Activated CD4-positive, alpha-beta memory T cell treated with anti-CD3 and anti-CD28 coated beads, Interleukin-2, amount 10 ng/mL, durations not matched to agents 7 days and 5 days (primary cell): ENCODE results near the gene ANKRD34A. TPM values are rescaled to one million over a fixed set of nuclear protein-coding genes. Genes with fewer than 3 reads are reported as not detected.

Experiments
- CTCF ChIA-PET: fragments of 350-600 bp; sonication (Branson Sonifier 250); formaldehyde crosslinking; loops from one replicate; lab custom pipeline; 2021; ENCODE audit warnings: antibody characterized with exemption, inconsistent platforms; lab: Charles Lee
- POLR2A ChIA-PET: fragments of 350-600 bp; sonication (Branson Sonifier 250); formaldehyde crosslinking; loops from one replicate; lab custom pipeline; 2021; ENCODE audit warnings: antibody characterized with exemption; lab: Charles Lee
- DNase-seq: peaks from one replicate; pipeline ENCODE4 v3.0.0-alpha.2; 2020
- H3K27ac Mint-ChIP-seq: one replicate; pipeline ENCODE4 v1.8.0; 2021; ENCODE audit warnings: mild to moderate bottlenecking, mixed read lengths
- H3K27me3 Mint-ChIP-seq: one replicate; pipeline ENCODE4 v1.8.0; 2021; ENCODE audit warnings: mixed read lengths
- H3K36me3 Mint-ChIP-seq: one replicate; pipeline ENCODE4 v1.8.0; 2021; ENCODE audit warnings: low read depth, mixed read lengths
- H3K4me1 Mint-ChIP-seq: one replicate; pipeline ENCODE4 v1.8.0; 2021; ENCODE audit warnings: mixed read lengths
- H3K4me3 Mint-ChIP-seq: one replicate; pipeline ENCODE4 v1.8.0; 2021; ENCODE audit warnings: mild to moderate bottlenecking, mixed read lengths
- H3K9me3 Mint-ChIP-seq: one replicate; pipeline ENCODE4 v1.8.0; 2021; ENCODE audit warnings: mixed read lengths
- total RNA-seq, 2 experiments: library from RNA; stranded (reverse); gene quantifications; one replicate each; pipeline ENCODE4 v1.2.3, GENCODE V29; 2021

Gene ANKRD34A
- total RNA-seq, 2 experiments from 2014 or later: 2.9 to 3.7 TPM

GRCh38 chr1:145955436-145955835, 8.9 kb downstream of the ANKRD34A start:
- peak overlapping the region; percentile 86 for H3K4me3 Mint-ChIP-seq
- ChIA-PET POLR2A (interaction anchor here (1.0 to 12.6 kb wide), 5 partner anchors 9 to 97 kb away, joined by 4 to 264 read pairs (median 9); partner anchors contain the start of genes ANKRD34A, PIAS3, POLR3GL and RBM8A), CTCF (interaction anchor here (0.6 to 5.9 kb wide), 3 partner anchors 15 to 47 kb away, joined by 3 to 34 read pairs (median 3); partner anchors contain the start of gene RBM8A)

GRCh38 chr1:145953861-145954260, 10.5 kb downstream of the ANKRD34A start:
- CTCF ChIA-PET: interaction anchor here (0.7 to 5.9 kb wide), 2 partner anchors 26 kb away, joined by 3 to 34 read pairs; partner anchors contain the start of gene RBM8A
- DNase-seq: no peak

More at GRCh38 chr1:145955436-145955835, 8.9 kb downstream of the ANKRD34A start:
- no peaks in the 10 kb centered on the region for H3K9me3 Mint-ChIP-seq
- no peak overlapping the region for H3K27ac Mint-ChIP-seq
- no peak for DNase-seq
- peaks cover 28% of the 10 kb centered on the region for H3K36me3 Mint-ChIP-seq
- H3K4me1 Mint-ChIP-seq: peaks cover 73% of the 10 kb centered on the region
- H3K27me3 Mint-ChIP-seq: peaks cover 5% of the 10 kb centered on the region

GRCh38 chr1:145952903-145953302, 11.5 kb downstream of the ANKRD34A start:
- POLR2A ChIA-PET: interaction anchor here (1.5 to 1.9 kb wide), 2 partner anchors 11 to 26 kb away, joined by 7 to 9 read pairs; partner anchors contain the start of genes ANKRD34A, POLR3GL and RBM8A
- CTCF ChIA-PET: interaction anchor here (0.7 kb wide), 1 partner anchor 11 kb away, joined by 3 read pairs; the partner anchor contains the start of genes ANKRD34A and POLR3GL
- Mint-ChIP-seq H3K4me3 (no peak overlapping the region), H3K36me3 (peaks cover 31% of the 10 kb centered on the region), H3K9me3 (no peaks in the 10 kb centered on the region), H3K4me1 (peaks cover 59% of the 10 kb centered on the region), H3K27ac (no peak overlapping the region), H3K27me3 (no peaks in the 10 kb centered on the region)
- no peak for DNase-seq

More at GRCh38 chr1:145953861-145954260, 10.5 kb downstream of the ANKRD34A start:
- Mint-ChIP-seq H3K27ac (no peak overlapping the region), H3K9me3 (no peaks in the 10 kb centered on the region), H3K4me3 (no peak overlapping the region), H3K27me3 (no peaks in the 10 kb centered on the region), H3K36me3 (peaks cover 31% of the 10 kb centered on the region), H3K4me1 (peaks cover 69% of the 10 kb centered on the region)
- POLR2A ChIA-PET: interaction anchor here (2.6 to 12.6 kb wide), 2 partner anchors 11 to 26 kb away, joined by 9 to 264 read pairs; partner anchors contain the start of genes ANKRD34A, POLR3GL and RBM8A

GRCh38 chr1:145951526-145951925, 12.8 kb downstream of the ANKRD34A start:
- Mint-ChIP-seq H3K27me3 (no peaks in the 10 kb centered on the region), H3K4me1 (peaks cover 53% of the 10 kb centered on the region), H3K4me3 (no peak overlapping the region), H3K9me3 (no peaks in the 10 kb centered on the region), H3K36me3 (peaks cover 36% of the 10 kb centered on the region), H3K27ac (no peak overlapping the region)
- CTCF ChIA-PET: no interaction called here
- POLR2A ChIA-PET: interaction anchor here (1.5 to 1.9 kb wide), 2 partner anchors 13 to 24 kb away, joined by 7 to 9 read pairs; partner anchors contain the start of genes ANKRD34A, POLR3GL and RBM8A
- no peak for DNase-seq

- H3K27ac Mint-ChIP-seq: no peak overlapping the region
- no peaks in the 10 kb centered on the region for H3K27me3 Mint-ChIP-seq
- H3K36me3 Mint-ChIP-seq: peaks cover 33% of the 10 kb centered on the region
- POLR2A ChIA-PET: interaction anchor here (1.1 to 1.4 kb wide), 2 partner anchors 9 to 22 kb away, joined by 3 to 4 read pairs; partner anchors contain the start of genes LIX1L and RBM8A
- peaks cover 32% of the 10 kb centered on the region for H3K4me1 Mint-ChIP-seq
- DNase-seq: no peak
- CTCF ChIA-PET: interaction anchor here (1.5 kb wide), 1 partner anchor 40 kb away, joined by 3 read pairs; the partner anchor contains the start of gene ITGA10
- H3K9me3 Mint-ChIP-seq: no peaks in the 10 kb centered on the region
- no peak overlapping the region for H3K4me3 Mint-ChIP-seq
Measured at GRCh38 chr1:145949219-145949618, 15.2 kb downstream of the ANKRD34A start.

GRCh38 chr1:145947551-145947950, 16.8 kb downstream of the ANKRD34A start:
- POLR2A ChIA-PET: no interaction called here
- no peaks in the 10 kb centered on the region for H3K27me3 Mint-ChIP-seq
- H3K4me3 Mint-ChIP-seq: no peak overlapping the region
- DNase-seq: no peak
- H3K27ac Mint-ChIP-seq: no peak overlapping the region
- peaks cover 27% of the 10 kb centered on the region for H3K4me1 Mint-ChIP-seq
- H3K9me3 Mint-ChIP-seq: no peaks in the 10 kb centered on the region
- CTCF ChIA-PET: no interaction called here
- peaks cover 36% of the 10 kb centered on the region for H3K36me3 Mint-ChIP-seq

- H3K36me3 Mint-ChIP-seq: peaks cover 38% of the 10 kb centered on the region
- H3K9me3 Mint-ChIP-seq: no peaks in the 10 kb centered on the region
- ChIA-PET CTCF (interaction anchor here (1.4 kb wide), 1 partner anchor 13 kb away, joined by 3 read pairs; no protein-coding TSS in a partner anchor), POLR2A (interaction anchor here (2.7 kb wide), 1 partner anchor 11 kb away, joined by 9 read pairs; the partner anchor contains the start of gene LIX1L)
- no peak overlapping the region for H3K27ac Mint-ChIP-seq
- H3K4me1 Mint-ChIP-seq: peaks cover 19% of the 10 kb centered on the region
- DNase-seq: no peak
- no peak overlapping the region for H3K4me3 Mint-ChIP-seq
- no peaks in the 10 kb centered on the region for H3K27me3 Mint-ChIP-seq
Measured at GRCh38 chr1:145946477-145946986, 17.8 kb downstream of the ANKRD34A start.

GRCh38 chr1:145944532-145944931, 19.8 kb downstream of the ANKRD34A start:
- Mint-ChIP-seq H3K27me3 (no peaks in the 10 kb centered on the region), H3K4me1 (peaks cover 5% of the 10 kb centered on the region), H3K9me3 (no peaks in the 10 kb centered on the region), H3K27ac (no peak overlapping the region), H3K36me3 (peaks cover 37% of the 10 kb centered on the region), H3K4me3 (no peak overlapping the region)
- CTCF ChIA-PET: interaction anchor here (0.7 to 1.3 kb wide), 2 partner anchors 13 to 74 kb away, joined by 4 read pairs; partner anchors contain the start of gene LIX1L
- no peak for DNase-seq
- POLR2A ChIA-PET: interaction anchor here (1.0 to 2.7 kb wide), 3 partner anchors 13 to 20 kb away, joined by 3 to 9 read pairs (median 5); partner anchors contain the start of genes ANKRD34A, LIX1L and POLR3GL

- peaks cover 37% of the 10 kb centered on the region for H3K36me3 Mint-ChIP-seq
- no peaks in the 10 kb centered on the region for H3K9me3 Mint-ChIP-seq
- H3K27ac Mint-ChIP-seq: no peak overlapping the region
- no peaks in the 10 kb centered on the region for H3K27me3 Mint-ChIP-seq
- ChIA-PET POLR2A (interaction anchor here (1.0 to 2.1 kb wide), 5 partner anchors 16 to 53 kb away, joined by 3 to 11 read pairs (median 3); partner anchors contain the start of genes ANKRD34A, POLR3GL, RBM8A and TXNIP), CTCF (interaction anchor here (1.0 to 3.0 kb wide), 2 partner anchors 16 to 33 kb away, joined by 5 to 11 read pairs; partner anchors contain the start of genes ITGA10 and RBM8A)
- DNase-seq: no peak
- H3K4me3 Mint-ChIP-seq: no peak overlapping the region
- H3K4me1 Mint-ChIP-seq: peaks cover 2% of the 10 kb centered on the region
Measured at GRCh38 chr1:145942871-145943270, 21.5 kb downstream of the ANKRD34A start.

- POLR2A ChIA-PET: interaction anchor here (1.0 to 2.1 kb wide), 5 partner anchors 15 to 54 kb away, joined by 3 to 11 read pairs (median 3); partner anchors contain the start of genes ANKRD34A, POLR3GL, RBM8A and TXNIP
- no peak for DNase-seq
- H3K36me3 Mint-ChIP-seq: peaks cover 39% of the 10 kb centered on the region
- no peaks in the 10 kb centered on the region for H3K27me3 Mint-ChIP-seq
- H3K9me3 Mint-ChIP-seq: no peaks in the 10 kb centered on the region
- no peak overlapping the region for H3K4me3 Mint-ChIP-seq
- no peak overlapping the region for H3K27ac Mint-ChIP-seq
- CTCF ChIA-PET: interaction anchor here (1.0 to 3.0 kb wide), 2 partner anchors 15 to 33 kb away, joined by 5 to 11 read pairs; partner anchors contain the start of genes ITGA10 and RBM8A
- peaks cover 2% of the 10 kb centered on the region for H3K4me1 Mint-ChIP-seq
Measured at GRCh38 chr1:145942405-145942804, 22.0 kb downstream of the ANKRD34A start.

GRCh38 chr1:145937436-145937835, 26.9 kb downstream of the ANKRD34A start:
- CTCF ChIA-PET: no interaction called here
- Mint-ChIP-seq H3K9me3 (no peaks in the 10 kb centered on the region), H3K4me1 (peaks cover 16% of the 10 kb centered on the region)

GRCh38 chr1:145936247-145936646, 28.1 kb downstream of the ANKRD34A start:
- H3K36me3 Mint-ChIP-seq: peaks cover 43% of the 10 kb centered on the region
- peaks cover 23% of the 10 kb centered on the region for H3K4me1 Mint-ChIP-seq
- H3K27me3 Mint-ChIP-seq: no peaks in the 10 kb centered on the region
- POLR2A ChIA-PET: interaction anchor here (1.7 to 2.4 kb wide), 3 partner anchors 9 to 62 kb away, joined by 3 to 17 read pairs (median 7); partner anchors contain the start of gene RBM8A
- no peak overlapping the region for H3K4me3 Mint-ChIP-seq
- H3K9me3 Mint-ChIP-seq: no peaks in the 10 kb centered on the region
- DNase-seq: no peak
- no peak overlapping the region for H3K27ac Mint-ChIP-seq
- CTCF ChIA-PET: interaction anchor here (1.5 kb wide), 1 partner anchor 22 kb away, joined by 5 read pairs; the partner anchor contains the start of gene LIX1L

More at GRCh38 chr1:145937436-145937835, 26.9 kb downstream of the ANKRD34A start:
- peaks cover 48% of the 10 kb centered on the region for H3K36me3 Mint-ChIP-seq
- POLR2A ChIA-PET: interaction anchor here (1.2 to 2.4 kb wide), 2 partner anchors 10 to 27 kb away, joined by 5 to 17 read pairs; partner anchors contain the start of genes ANKRD34A, POLR3GL and RBM8A
- no peak for DNase-seq
- H3K27ac Mint-ChIP-seq: no peak overlapping the region
- no peaks in the 10 kb centered on the region for H3K27me3 Mint-ChIP-seq
- no peak overlapping the region for H3K4me3 Mint-ChIP-seq
